Stimulated activated CD8-positive, alpha-beta memory T cell treated with anti-CD3 and anti-CD28 coated beads, Interleukin-15, amount 100 ng/mL, for 24 hours (primary cell): ENCODE data around the gene ATP7B.
"Not testable (repeated sequence)": the region's sequence is repeated elsewhere in the genome, so short reads cannot be mapped to it uniquely, and the experiment has no call there.

ENCODE experiments used
- DNase-seq: peaks from one replicate; pipeline ENCODE4 v3.0.0-alpha.2; 2020; ENCODE audit warnings: low read depth

ATP7B gene

DNA sequence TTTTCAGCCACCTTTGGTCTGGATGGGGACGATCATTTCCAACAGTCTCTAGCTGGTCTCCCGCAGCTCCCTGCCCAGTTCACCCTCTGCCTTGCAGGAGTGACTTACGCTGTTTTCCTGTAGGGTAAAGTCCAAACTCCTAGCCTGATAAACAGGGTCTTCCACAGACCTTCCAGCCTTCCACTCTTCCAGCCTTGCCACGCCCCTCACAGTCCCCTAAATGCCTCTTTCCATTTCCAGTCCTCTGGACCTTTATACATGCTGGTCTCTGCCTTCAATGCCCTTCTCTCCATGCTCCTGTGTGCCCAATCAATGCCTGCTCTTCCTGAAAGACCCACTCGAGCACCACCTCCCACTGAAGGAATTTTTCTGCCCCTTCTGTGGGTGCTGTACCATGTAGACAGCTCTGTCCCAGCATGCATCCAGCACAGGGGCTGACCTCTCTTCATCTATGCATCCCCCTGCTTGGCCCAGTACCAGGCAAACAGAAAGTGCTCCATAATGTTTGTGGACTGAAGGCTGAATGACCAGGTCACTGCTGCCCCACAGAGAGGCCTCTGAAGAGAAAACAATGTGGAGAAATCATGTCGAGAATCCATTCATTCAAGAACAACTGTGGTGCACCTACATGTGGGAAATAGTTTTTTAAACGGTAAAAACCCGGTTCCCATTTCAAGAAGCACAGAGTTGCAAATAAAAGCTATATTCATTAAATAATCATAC, 4.6 kb downstream of the ATP7B start:
- DNase-seq, result no peak

DNA sequence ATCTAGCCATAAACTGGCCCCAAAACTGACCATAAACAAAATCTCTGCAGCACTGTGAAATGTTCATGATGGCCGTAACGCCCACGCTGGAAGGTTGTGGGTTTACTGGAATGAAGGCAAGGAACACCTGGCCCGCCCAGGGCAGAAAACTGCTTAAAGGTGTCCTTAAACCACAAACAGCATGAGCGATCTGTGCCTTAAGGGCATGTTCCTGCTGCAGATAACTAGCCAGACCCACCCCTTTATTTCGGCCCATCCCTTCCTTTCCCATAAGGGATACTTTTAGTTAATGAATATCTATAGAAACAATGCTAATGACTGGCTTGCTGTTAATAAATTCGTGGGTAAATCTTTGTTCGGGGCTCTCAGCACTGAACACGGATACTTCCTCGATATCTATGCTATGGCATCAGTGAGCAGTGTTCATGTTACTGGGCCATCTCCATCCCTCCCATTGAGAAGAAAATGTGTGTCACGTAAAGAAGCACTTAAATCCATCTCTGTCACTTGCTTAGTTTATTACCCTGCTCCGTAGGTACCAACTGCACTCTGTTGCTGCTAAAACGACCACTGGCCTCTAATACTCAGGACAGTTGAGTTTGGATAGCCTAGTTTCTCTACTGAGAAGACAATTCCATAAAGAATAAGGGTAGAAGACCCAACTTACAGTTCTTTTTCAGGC, 5.3 kb downstream of the ATP7B start:
- no peak for DNase-seq

GRCh38 chr13:52004511-52005170, 6.6 kb downstream of the ATP7B start:
- DNase-seq, result no peak

GRCh38 chr13:52003541-52003940, 7.7 kb downstream of the ATP7B start:
- DNase-seq, result no peak

DNA sequence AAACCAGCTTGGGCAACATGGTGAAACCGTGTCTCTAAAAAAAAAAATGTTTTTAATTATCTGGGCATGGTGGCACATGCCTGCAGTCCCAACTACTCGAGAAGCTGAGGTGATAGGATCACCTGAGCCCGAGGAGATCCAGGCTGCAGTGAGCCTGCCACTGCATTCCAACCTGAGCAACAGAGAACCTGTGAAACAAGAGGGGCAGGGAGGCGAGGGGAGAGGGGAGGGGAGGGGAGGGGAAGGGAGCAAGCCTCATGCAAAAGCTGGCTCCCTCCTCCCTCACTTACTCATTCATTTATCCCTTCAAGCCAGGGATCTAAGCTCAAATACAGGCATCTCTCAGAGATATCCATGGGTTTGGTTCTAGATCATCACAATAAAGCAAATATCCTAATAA, 8.9 kb downstream of the ATP7B start:
- DNase-seq, result no peak

- DNase-seq, result no peak
These were observed 10.0 kb downstream of the ATP7B start for GRCh38 chr13:52001120-52001731.

DNA sequence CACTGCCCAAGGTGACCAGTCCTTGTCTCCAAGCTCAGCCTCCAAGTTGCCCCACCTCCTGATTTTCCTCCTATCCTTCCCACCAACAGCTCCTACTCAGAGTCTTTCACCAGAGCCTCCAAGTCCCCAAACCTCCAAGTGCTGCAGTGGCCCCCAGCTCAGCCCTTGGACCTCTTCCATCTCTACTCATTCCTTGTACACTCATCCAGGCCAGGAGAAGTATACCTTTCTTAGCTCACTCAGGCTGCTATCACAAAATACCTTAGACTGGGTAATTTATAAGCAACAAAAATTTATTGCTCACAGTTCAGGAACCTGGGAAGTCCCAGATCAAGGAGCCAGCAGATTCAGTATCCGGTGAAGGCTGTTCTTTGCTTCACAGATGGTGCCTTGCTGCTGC, 11.3 kb downstream of the ATP7B start:
- no peak for DNase-seq

GRCh38 chr13:51999510-51999911, 11.7 kb downstream of the ATP7B start:
- DNase-seq, result no peak

GRCh38 chr13:51998723-51999509, 12.3 kb downstream of the ATP7B start:
- DNase-seq, result no peak

GRCh38 chr13:51997641-51998330, 13.5 kb downstream of the ATP7B start:
- no peak for DNase-seq

GRCh38 chr13:51997186-51997585, 14.1 kb downstream of the ATP7B start:
- DNase-seq, result no peak

DNA sequence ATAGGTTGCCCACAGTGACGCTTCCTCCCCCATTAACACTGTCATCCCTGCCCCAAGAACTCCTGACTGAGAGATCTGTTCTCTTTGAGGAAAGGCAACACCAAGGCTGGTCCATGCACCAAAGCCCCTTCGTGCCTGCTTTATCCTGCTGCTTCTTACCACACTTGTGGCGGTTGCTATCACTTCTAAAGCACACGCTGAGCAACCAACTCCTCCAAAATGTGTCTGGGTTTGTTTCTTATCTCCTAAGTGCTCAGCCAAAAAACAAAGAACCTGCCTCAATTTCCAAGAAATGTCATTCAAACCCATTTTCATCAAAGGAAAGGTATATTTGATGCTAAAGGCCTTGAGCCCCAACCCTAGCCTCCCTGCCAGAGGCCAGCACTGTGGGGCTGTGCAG, 14.6 kb downstream of the ATP7B start:
- DNase-seq, result no peak

DNA sequence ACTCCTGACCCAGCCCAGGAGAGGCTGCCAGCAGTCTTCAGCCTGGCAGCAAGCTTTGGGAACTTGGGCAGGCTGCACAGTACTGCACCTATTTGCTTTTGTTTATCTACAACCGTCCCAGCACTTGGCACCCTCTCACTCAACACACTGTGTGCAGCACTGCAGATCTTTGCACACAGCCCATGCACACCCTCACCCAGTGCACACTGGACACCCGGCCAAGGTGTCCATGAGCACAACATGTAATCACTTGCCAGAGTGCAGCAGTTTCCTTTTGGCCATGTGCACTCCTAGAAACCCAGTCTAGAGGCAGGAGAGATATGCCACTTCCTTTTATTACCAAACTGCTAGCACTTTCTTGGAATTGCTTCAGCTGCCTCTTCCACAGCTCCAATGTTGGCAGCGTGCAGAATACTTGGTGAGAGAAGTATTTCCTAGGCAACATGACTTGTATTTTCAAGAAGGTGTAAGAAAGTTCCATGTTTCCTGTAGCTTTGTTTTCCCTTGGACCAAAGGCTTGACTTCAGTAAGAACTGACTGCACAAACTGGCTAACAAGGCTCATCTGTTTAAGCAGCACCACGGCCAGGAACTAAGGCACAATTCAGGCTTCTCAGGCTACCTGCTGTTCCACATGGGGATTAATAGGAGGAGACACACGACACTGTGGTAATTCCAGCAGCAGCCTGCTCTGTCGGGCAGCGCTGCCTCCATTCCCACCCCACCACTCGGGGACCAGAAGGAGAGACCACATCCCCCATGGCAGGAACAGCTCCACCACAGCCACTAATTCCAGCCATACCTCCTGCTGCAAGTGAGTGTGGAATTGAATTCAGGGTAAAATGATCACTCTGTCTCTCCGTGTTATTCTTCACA, 15.3 kb downstream of the ATP7B start:
- DNase-seq, result no peak

DNA sequence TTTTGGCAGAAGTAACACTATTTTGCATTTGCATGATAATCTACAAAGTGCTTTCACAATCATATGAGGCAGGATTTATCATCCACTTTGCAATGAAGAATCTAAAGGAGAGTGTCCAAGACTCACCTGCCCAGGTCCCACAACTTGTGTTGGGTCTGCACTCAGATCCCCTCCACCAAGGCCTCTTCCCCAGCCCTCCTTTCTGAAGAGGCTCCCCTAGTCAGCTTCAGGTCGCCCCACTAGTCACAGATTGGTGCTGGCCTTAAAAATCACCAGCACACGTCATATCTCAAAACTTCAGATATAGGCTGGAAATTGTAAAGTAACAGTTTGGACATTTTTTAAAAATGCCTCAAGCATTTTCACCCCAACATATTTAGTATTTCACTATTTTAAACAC, 17.5 kb downstream of the ATP7B start:
- no peak for DNase-seq

- DNase-seq, result no peak
These were observed 22.1 kb downstream of the ATP7B start for GRCh38 chr13:51988988-51989618.

DNA sequence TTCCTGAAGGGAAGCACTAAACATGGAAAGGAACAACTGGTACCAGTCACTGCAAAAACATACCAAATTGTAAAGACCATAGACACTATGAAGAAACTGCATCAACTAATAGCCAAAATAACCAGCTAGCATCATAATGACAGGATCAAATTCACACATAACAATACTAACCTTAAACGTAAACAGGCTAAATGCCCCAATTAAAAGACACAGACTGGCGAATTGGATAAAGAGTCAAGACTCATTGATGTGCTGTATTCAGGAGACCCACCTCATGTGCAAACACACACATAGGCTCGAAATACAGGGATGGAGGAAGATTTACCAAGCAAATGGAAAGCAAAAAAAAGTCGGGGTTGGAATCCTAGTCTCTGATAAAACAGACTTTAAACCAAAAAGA, 26.3 kb downstream of the ATP7B start:
- not testable (repeated sequence) for DNase-seq

GRCh38 chr13:51983292-51983691, 28.0 kb downstream of the ATP7B start:
- not testable (repeated sequence) for DNase-seq

DNA sequence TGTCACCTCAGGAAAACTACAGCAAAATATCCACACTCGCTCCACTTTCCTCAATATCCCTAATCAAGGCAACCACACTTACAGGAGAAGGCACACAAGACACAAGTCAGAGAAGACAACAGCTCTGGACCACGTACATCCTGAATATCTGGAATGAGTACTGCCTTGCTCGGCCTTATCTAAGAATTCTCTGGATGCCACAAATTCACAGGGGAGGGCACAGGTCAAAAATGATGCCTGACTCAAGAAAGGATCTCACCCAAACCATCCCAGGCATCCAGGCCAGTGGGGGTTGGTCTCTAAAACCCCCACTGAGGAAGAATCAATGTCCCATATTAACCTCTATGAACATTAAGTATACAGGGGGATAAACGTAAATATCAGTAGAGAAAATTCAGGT, 29.9 kb downstream of the ATP7B start:
- DNase-seq, result no peak

DNA sequence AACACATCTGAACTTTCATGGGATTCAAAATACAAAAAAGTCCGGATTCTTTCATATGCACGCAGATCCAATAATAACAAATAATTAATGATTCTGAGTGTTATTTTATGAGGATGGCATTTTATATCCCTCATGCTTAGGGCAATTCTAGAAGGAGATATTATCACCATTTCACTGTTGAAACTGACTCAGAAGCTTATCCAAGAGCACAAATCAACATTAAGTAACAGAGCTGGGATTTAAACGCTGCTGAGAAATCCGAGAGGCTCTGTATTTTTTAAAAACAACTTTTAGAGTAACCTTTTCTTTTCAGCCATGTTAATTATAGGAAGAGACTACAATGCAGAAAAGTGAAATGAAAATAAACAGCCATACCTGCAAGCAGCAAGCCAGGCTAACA, 30.3 kb downstream of the ATP7B start:
- no peak for DNase-seq
